Liver (tissue), 9 donors: ENCODE results near the gene EMC1. TPM values are rescaled to one million over a fixed set of nuclear protein-coding genes. Genes with fewer than 3 reads are reported as not detected.
"Not testable (repeated sequence)": the region's sequence is repeated elsewhere in the genome, so short reads cannot be mapped to it uniquely, and the experiment has no call there.

Source experiments
- DNase-seq: peaks from one replicate; pipeline ENCODE4 v3.0.0-alpha.2; 2017; ENCODE audit warnings: low spot score
- H3K27ac ChIP-seq, 2 donors: one replicate each; pipeline ENCODE4 v1.7.0; 2013; ENCODE audit warnings: inconsistent platforms in 2 of 2, low read length in 2 of 2, control low read depth in 1 of 2, low read depth in 1 of 2, mild to moderate bottlenecking in 1 of 2
- H3K27me3 ChIP-seq, 4 donors: one replicate each; pipeline versions ENCODE4 v1.6.1 to v1.7.0; 2013; ENCODE audit warnings: low read length in 3 of 4, inconsistent platforms in 1 of 4, mild to moderate bottlenecking in 1 of 4, moderate library complexity in 1 of 4; ENCODE audit not compliant: control insufficient read depth in 4 of 4, insufficient read depth in 4 of 4
- H3K36me3 ChIP-seq, 4 donors: one replicate each; pipeline versions ENCODE4 v1.6.1 to v1.7.0; 2013; ENCODE audit warnings: low read length in 3 of 4, mild to moderate bottlenecking in 3 of 4, low read depth in 1 of 4, moderate library complexity in 1 of 4; ENCODE audit not compliant: control insufficient read depth in 4 of 4, insufficient read depth in 3 of 4
- H3K4me1 ChIP-seq, 4 donors: one replicate each; pipeline versions ENCODE4 v1.6.1 to v1.7.0; 2013; ENCODE audit warnings: low read length in 3 of 4, mild to moderate bottlenecking in 3 of 4, moderate library complexity in 1 of 4; ENCODE audit not compliant: control insufficient read depth in 4 of 4, insufficient read depth in 4 of 4
- H3K4me3 ChIP-seq, 3 donors: one replicate each; pipeline versions ENCODE4 v1.6.1 to v1.7.0; 2013; ENCODE audit warnings: low read length in 3 of 3, control low read depth in 1 of 3, low read depth in 1 of 3, mild to moderate bottlenecking in 1 of 3
- H3K9ac ChIP-seq, 2 donors: one replicate each; pipeline ENCODE4 v1.7.0; 2013; ENCODE audit warnings: low read length in 2 of 2, mild to moderate bottlenecking in 2 of 2, moderate library complexity in 2 of 2, control low read depth in 1 of 2, low read depth in 1 of 2
- H3K9me3 ChIP-seq, 4 donors: one replicate each; pipeline versions ENCODE4 v1.6.1 to v1.7.0; 2013; ENCODE audit warnings: low read length in 3 of 4; ENCODE audit not compliant: control insufficient read depth in 4 of 4
- ATF3 ChIP-seq: IDR thresholded peaks from 2 replicates; pipeline ENCODE4 v1.6.1; 2016; ENCODE audit warnings: antibody characterized with exemption
- CTCF ChIP-seq: fragments of 150-350 bp; IDR thresholded peaks from 2 replicates; pipeline ENCODE4 v1.5.1; 2017; ENCODE audit warnings: improper control_type of control experiment, low read depth, low read length; ENCODE audit not compliant: missing input control
- FOXA1 ChIP-seq: IDR thresholded peaks from 2 replicates; pipeline ENCODE4 v1.6.1; 2016; ENCODE audit warnings: antibody characterized with exemption
- FOXA2 ChIP-seq: IDR thresholded peaks from 2 replicates; pipeline ENCODE4 v1.6.1; 2016; ENCODE audit warnings: antibody characterized with exemption
- HNF4A ChIP-seq, 2 donors: conservative IDR thresholded peaks; 2 replicates each; pipeline ENCODE4 v1.6.1; 2016; ENCODE audit warnings: antibody characterized with exemption in 2 of 2, mild to moderate bottlenecking in 2 of 2
- HNF4G ChIP-seq: IDR thresholded peaks from 2 replicates; pipeline ENCODE4 v1.6.1; 2016; ENCODE audit warnings: antibody characterized with exemption
- MAX ChIP-seq: IDR thresholded peaks from 2 replicates; pipeline ENCODE4 v1.6.1; 2016; ENCODE audit warnings: antibody characterized with exemption
- RAD21 ChIP-seq, 2 donors: IDR thresholded peaks; 2 replicates each; pipeline ENCODE4 v1.6.1; 2016; ENCODE audit warnings: antibody characterized with exemption in 2 of 2, mild to moderate bottlenecking in 2 of 2
- REST ChIP-seq: IDR thresholded peaks from 2 replicates; pipeline ENCODE4 v1.6.1; 2016; ENCODE audit warnings: antibody characterized with exemption, mild to moderate bottlenecking
- TAF1 ChIP-seq: conservative IDR thresholded peaks from 2 replicates; pipeline ENCODE4 v1.6.1; 2016; ENCODE audit warnings: antibody characterized with exemption, mild to moderate bottlenecking
- YY1 ChIP-seq: IDR thresholded peaks from 2 replicates; pipeline ENCODE4 v1.6.1; 2016; ENCODE audit warnings: antibody characterized with exemption, mild to moderate bottlenecking
- ZBTB33 ChIP-seq: IDR thresholded peaks from 2 replicates; pipeline ENCODE4 v1.6.1; 2016; ENCODE audit warnings: antibody characterized with exemption
- WGBS: extraction: QIAGEN DNeasy Blood & Tissue Kit; methylation state at CpG from one replicate; pipeline ENCODE4 v1.1.7; 2013; 5-methylcytosine and 5-hydroxymethylcytosine counted together
- polyA plus RNA-seq, 2 donors: library from polyadenylated mRNA; stranded (reverse) in 1 of 2; unstranded in 1 of 2; fragments of 200-250 nt in 1 of 2; fragments of >200 nt in 1 of 2; fragmentation: Nextera tagmentation in 1 of 2; extraction: Ambion mirVana in 1 of 2; gene quantifications; one replicate each; pipeline versions ENCODE4 v1.2.1 to v1.2.3, GENCODE V29; 2013 to 2015
- total RNA-seq, 2 donors: library from RNA; depleted of rRNA; stranded (reverse); fragments of >200 nt; gene quantifications; one replicate each; pipeline ENCODE4 v1.2.3, GENCODE V29; 2014
- donor health status: healthy.
- donor health status: healthy.
- donor health status: healthy.
- donor health status: healthy.
- donor health status: healthy.

EMC1 gene
- total and polyA plus RNA-seq, 4 donors, result 8.0 to 33.6 (median 14.8) TPM

- TF ChIP-seq CTCF (no peak), HNF4G (peak; percentile 26), ZBTB33 (no peak)
Measured at GRCh38 chr1:19232524-19232846, 18.8 kb downstream of the EMC1 start (continued).

GRCh38 chr1:19231736-19232523 is 19.4 kb downstream of the EMC1 start:
- not testable (repeated sequence) for H3K4me3 ChIP-seq, H3K9ac ChIP-seq, H3K27ac ChIP-seq, H3K27me3 ChIP-seq, H3K9me3 ChIP-seq, DNase-seq
- H3K36me3 ChIP-seq, result peaks cover 23 to 58% (median 29%) of the 10 kb centered on the region in 4 donors
- WGBS, result 96% methylated on average over 16 of the region's 16 CpGs
- peaks cover 3 to 16% (median 15%) of the 10 kb centered on the region in 4 donors for H3K4me1 ChIP-seq

GRCh38 chr1:19229828-19230325 is 21.4 kb downstream of the EMC1 start:
- Histone ChIP-seq H3K36me3 (peaks cover 31 to 67% (median 40%) of the 10 kb centered on the region in 4 donors), H3K9me3 (no peaks in the 10 kb centered on the region), H3K4me1 (peaks cover 3 to 16% (median 15%) of the 10 kb centered on the region in 4 donors), H3K9ac (no peak overlapping the region), H3K4me3 (no peak overlapping the region), H3K27me3 (no peaks in the 10 kb centered on the region), H3K27ac (no peak overlapping the region)
- no peak for DNase-seq
- TF ChIP-seq ATF3 (no peak), FOXA2 (no peak), CTCF (no peak), HNF4G (no peak), TAF1 (no peak), RAD21 (IDR thresholded peaks at IDR 0.05) (no peak), REST (no peak), MAX (no peak), FOXA1 (no peak), YY1 (no peak), HNF4A (conservative IDR thresholded peaks at IDR 0.05) (no peak)
- 85% methylated on average over 6 of the region's 6 CpGs for WGBS
